GM12873 (cell line): ENCODE measurements around the gene NCR1.

ENCODE experiments used
- CTCF ChIP-seq: IDR thresholded peaks from 2 replicates; pipeline ENCODE4 v1.5.1; 2012; ENCODE audit warnings: low read depth, mild to moderate bottlenecking, moderate library complexity, low read length, control low read depth; ENCODE audit not compliant: insufficient read depth; ENCODE audit errors: missing control alignments

The NCR1 gene

GRCh38 chr19:54883228-54883627 is 22.7 kb upstream of the NCR1 start:
- TF ChIP-seq CTCF, result no peak

GRCh38 chr19:54888239-54888638 is 17.7 kb upstream of the NCR1 start:
- TF ChIP-seq CTCF, result no peak

- no peak for TF ChIP-seq CTCF
These were observed 16.4 kb upstream of the NCR1 start for GRCh38 chr19:54889566-54889965.

- no peak for TF ChIP-seq CTCF
These were observed 12.5 kb upstream of the NCR1 start for GRCh38 chr19:54893406-54893805.

GRCh38 chr19:54896036-54896435 is 9.9 kb upstream of the NCR1 start:
- no peak for TF ChIP-seq CTCF

- no peak for TF ChIP-seq CTCF
These were observed 3.9 kb upstream of the NCR1 start for GRCh38 chr19:54902061-54902460.

- no peak for TF ChIP-seq CTCF
These were observed 2.6 kb upstream of the NCR1 start for GRCh38 chr19:54903303-54903702.

- TF ChIP-seq CTCF, result no peak
These were observed 536 bp upstream of the NCR1 start for GRCh38 chr19:54905421-54905802.
